GM12878 (cell line): ENCODE measurements around the gene EVI2B. TPM values are rescaled to one million over a fixed set of nuclear protein-coding genes. Genes with fewer than 3 reads are reported as not detected.
A peak's percentile ranks its signal among the peaks of the same experiment; 100 is the strongest.

Experiments
- EP300 ChIP-seq, 2 experiments: fragments of 150-350 bp in 1 of 2; IDR thresholded peaks; 2 replicates each; pipeline ENCODE4 v1.6.1; 2011 to 2012; ENCODE audit warnings: low read depth in 2 of 2, low read length in 2 of 2, borderline replicate concordance in 1 of 2, improper control_type of control experiment in 1 of 2, inconsistent platforms in 1 of 2; ENCODE audit not compliant: control insufficient read depth in 1 of 2
- FOXM1 ChIP-seq: IDR thresholded peaks from 2 replicates; pipeline ENCODE4 v1.6.1; 2012; ENCODE audit warnings: low read depth, mild to moderate bottlenecking, inconsistent platforms, low read length, moderate library complexity
- IKZF1 ChIP-seq: fragments of 450-650 bp; conservative IDR thresholded peaks from 2 replicates; pipeline ENCODE4 v1.6.1; 2017; ENCODE audit warnings: antibody characterized with exemption, mild to moderate bottlenecking
- JUNB ChIP-seq: IDR thresholded peaks from 2 replicates; pipeline ENCODE4 v1.6.1; 2016; ENCODE audit warnings: antibody characterized with exemption, mild to moderate bottlenecking
- MEF2B ChIP-seq: fragments of 450-650 bp; IDR thresholded peaks from 2 replicates; pipeline ENCODE4 v1.6.1; 2018; ENCODE audit warnings: mild to moderate bottlenecking, moderate library complexity; ENCODE audit not compliant: partially characterized antibody, poor library complexity, severe bottlenecking
- NFIC ChIP-seq: IDR thresholded peaks from 2 replicates; pipeline ENCODE4 v1.6.1; 2012; ENCODE audit warnings: low read depth, mild to moderate bottlenecking, inconsistent platforms, low read length, moderate library complexity
- NR2C2 ChIP-seq: IDR thresholded peaks from 2 replicates; pipeline ENCODE4 v1.6.1; 2011; ENCODE audit warnings: borderline replicate concordance, low read depth; ENCODE audit not compliant: control insufficient read depth, insufficient read length
- NR2F1 ChIP-seq: fragments of 450-650 bp; conservative IDR thresholded peaks from 2 replicates; pipeline ENCODE4 v1.6.1; 2017; ENCODE audit warnings: mild to moderate bottlenecking
- PML ChIP-seq: IDR thresholded peaks from 2 replicates; pipeline ENCODE4 v1.6.1; 2012; ENCODE audit warnings: low read length, inconsistent platforms
- RUNX3 ChIP-seq: IDR thresholded peaks from 2 replicates; pipeline ENCODE4 v1.6.1; 2012; ENCODE audit warnings: low read length, inconsistent platforms
- SMAD5 ChIP-seq: IDR thresholded peaks from 2 replicates; pipeline ENCODE4 v1.6.1; 2016; ENCODE audit warnings: antibody characterized with exemption, low read depth
- SUPT20H ChIP-seq: IDR thresholded peaks from 2 replicates; pipeline ENCODE4 v1.6.1; 2011; ENCODE audit warnings: low read depth, mild to moderate bottlenecking, low read length, moderate library complexity, borderline replicate concordance; ENCODE audit not compliant: control insufficient read depth
- ZNF217 ChIP-seq: fragments of 450-650 bp; IDR thresholded peaks from 2 replicates; pipeline ENCODE4 v1.6.1; 2017; ENCODE audit warnings: antibody characterized with exemption, mild to moderate bottlenecking
- polyA plus RNA-seq, 11 experiments: library from polyadenylated mRNA; depleted of rRNA in 4 of 11; unstranded in 6 of 11; stranded (reverse) in 5 of 11; fragments of >200 nt; fragmentation: Nextera tagmentation in 4 of 11; fragmentation: Illumina TruSeq in 1 of 11; extraction: Ambion mirVana in 4 of 11; extraction: Trizol in 1 of 11; gene quantifications; 1 replicate in 1 of 11; 2 replicates in 10 of 11; pipeline versions ENCODE4 v1.2.1 to v1.2.3, GENCODE V29; 2011 to 2016; ENCODE audit warnings: inconsistent platforms in 2 of 11, missing spikeins in 2 of 11, low read depth in 1 of 11
- total RNA-seq, 4 experiments: library from RNA; depleted of rRNA in 3 of 4; stranded (reverse); fragments of >200 nt in 3 of 4; fragmentation: Illumina TruSeq in 1 of 4; extraction: Trizol in 1 of 4; gene quantifications; 2 replicates each; pipeline versions ENCODE4 v1.2.1 to v1.2.3, GENCODE V29; 2013 to 2021
- TF ChIP-seq, protein P1 (sequence below): fragments of 450-650 bp; IDR thresholded peaks from 2 replicates; pipeline ENCODE4 v1.6.1; 2018; ENCODE audit warnings: mild to moderate bottlenecking, low read depth, moderate library complexity; ENCODE audit not compliant: partially characterized antibody
- TF ChIP-seq, protein P2 (sequence below): fragments of 450-650 bp; IDR thresholded peaks from 2 replicates; pipeline ENCODE4 v1.6.1; 2016; ENCODE audit warnings: mild to moderate bottlenecking
- TF ChIP-seq, protein P3 (sequence below): fragments of 450-650 bp; IDR thresholded peaks from 2 replicates; pipeline ENCODE4 v1.6.1; 2017; ENCODE audit warnings: mild to moderate bottlenecking, low read depth, inconsistent platforms; ENCODE audit not compliant: poor library complexity, severe bottlenecking
- TF ChIP-seq, protein P4 (sequence below): fragments of 450-650 bp; IDR thresholded peaks from 2 replicates; pipeline ENCODE4 v1.6.1; 2017; ENCODE audit warnings: low read depth, mild to moderate bottlenecking, moderate library complexity

The EVI2B gene
- total and polyA plus RNA-seq, 10 of the 15 experiments (the other 5 are each of a cell fraction or from before 2014, with no cell fraction given) = 26.2 to 195 (median 52.0) TPM

GRCh38 chr17:31313982-31314781 is at the start of gene EVI2B (continued):
- TF ChIP-seq, protein P1, sequence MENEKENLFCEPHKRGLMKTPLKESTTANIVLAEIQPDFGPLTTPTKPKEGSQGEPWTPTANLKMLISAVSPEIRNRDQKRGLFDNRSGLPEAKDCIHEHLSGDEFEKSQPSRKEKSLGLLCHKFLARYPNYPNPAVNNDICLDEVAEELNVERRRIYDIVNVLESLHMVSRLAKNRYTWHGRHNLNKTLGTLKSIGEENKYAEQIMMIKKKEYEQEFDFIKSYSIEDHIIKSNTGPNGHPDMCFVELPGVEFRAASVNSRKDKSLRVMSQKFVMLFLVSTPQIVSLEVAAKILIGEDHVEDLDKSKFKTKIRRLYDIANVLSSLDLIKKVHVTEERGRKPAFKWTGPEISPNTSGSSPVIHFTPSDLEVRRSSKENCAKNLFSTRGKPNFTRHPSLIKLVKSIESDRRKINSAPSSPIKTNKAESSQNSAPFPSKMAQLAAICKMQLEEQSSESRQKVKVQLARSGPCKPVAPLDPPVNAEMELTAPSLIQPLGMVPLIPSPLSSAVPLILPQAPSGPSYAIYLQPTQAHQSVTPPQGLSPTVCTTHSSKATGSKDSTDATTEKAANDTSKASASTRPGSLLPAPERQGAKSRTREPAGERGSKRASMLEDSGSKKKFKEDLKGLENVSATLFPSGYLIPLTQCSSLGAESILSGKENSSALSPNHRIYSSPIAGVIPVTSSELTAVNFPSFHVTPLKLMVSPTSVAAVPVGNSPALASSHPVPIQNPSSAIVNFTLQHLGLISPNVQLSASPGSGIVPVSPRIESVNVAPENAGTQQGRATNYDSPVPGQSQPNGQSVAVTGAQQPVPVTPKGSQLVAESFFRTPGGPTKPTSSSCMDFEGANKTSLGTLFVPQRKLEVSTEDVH = no peak
- TF ChIP-seq, protein P2, sequence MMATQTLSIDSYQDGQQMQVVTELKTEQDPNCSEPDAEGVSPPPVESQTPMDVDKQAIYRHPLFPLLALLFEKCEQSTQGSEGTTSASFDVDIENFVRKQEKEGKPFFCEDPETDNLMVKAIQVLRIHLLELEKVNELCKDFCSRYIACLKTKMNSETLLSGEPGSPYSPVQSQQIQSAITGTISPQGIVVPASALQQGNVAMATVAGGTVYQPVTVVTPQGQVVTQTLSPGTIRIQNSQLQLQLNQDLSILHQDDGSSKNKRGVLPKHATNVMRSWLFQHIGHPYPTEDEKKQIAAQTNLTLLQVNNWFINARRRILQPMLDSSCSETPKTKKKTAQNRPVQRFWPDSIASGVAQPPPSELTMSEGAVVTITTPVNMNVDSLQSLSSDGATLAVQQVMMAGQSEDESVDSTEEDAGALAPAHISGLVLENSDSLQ = peak; percentile 44
- TF ChIP-seq SUPT20H = no peak
- 0 out of 2 replicates have a peak, but pooled peaks have one; percentile 8 for TF ChIP-seq NR2F1
- no peak for TF ChIP-seq SMAD5
- peak; percentile 34 for TF ChIP-seq MEF2B
- no peak for TF ChIP-seq NR2C2
- TF ChIP-seq PML = 0 out of 2 replicates have a peak, but pooled peaks have one; percentile 23
- peak; percentile 90 for TF ChIP-seq RUNX3
- 0 out of 4 replicates have a peak, but pooled peaks of 1 of the 2 experiments have one; percentile 11 for TF ChIP-seq EP300 (IDR thresholded peaks at IDR 0.05; ENCODE audit: borderline replicate concordance in 1 of 2, control insufficient read depth in 1 of 2, low read depth in 2 of 2, low read length in 2 of 2)
- 0 out of 2 replicates have a peak, but pooled peaks have one; percentile 11 for TF ChIP-seq IKZF1
- TF ChIP-seq, protein P3, sequence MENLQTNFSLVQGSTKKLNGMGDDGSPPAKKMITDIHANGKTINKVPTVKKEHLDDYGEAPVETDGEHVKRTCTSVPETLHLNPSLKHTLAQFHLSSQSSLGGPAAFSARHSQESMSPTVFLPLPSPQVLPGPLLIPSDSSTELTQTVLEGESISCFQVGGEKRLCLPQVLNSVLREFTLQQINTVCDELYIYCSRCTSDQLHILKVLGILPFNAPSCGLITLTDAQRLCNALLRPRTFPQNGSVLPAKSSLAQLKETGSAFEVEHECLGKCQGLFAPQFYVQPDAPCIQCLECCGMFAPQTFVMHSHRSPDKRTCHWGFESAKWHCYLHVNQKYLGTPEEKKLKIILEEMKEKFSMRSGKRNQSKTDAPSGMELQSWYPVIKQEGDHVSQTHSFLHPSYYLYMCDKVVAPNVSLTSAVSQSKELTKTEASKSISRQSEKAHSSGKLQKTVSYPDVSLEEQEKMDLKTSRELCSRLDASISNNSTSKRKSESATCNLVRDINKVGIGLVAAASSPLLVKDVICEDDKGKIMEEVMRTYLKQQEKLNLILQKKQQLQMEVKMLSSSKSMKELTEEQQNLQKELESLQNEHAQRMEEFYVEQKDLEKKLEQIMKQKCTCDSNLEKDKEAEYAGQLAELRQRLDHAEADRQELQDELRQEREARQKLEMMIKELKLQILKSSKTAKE = peak; percentile 25
- peak; percentile 85 for TF ChIP-seq NFIC
- peak; percentile 36; the same call in 1 of the 2 replicates for TF ChIP-seq FOXM1
- 0 out of 2 replicates have a peak, but pooled peaks have one; percentile 49 for TF ChIP-seq ZNF217
- TF ChIP-seq JUNB = peak; percentile 65
- TF ChIP-seq, protein P4, sequence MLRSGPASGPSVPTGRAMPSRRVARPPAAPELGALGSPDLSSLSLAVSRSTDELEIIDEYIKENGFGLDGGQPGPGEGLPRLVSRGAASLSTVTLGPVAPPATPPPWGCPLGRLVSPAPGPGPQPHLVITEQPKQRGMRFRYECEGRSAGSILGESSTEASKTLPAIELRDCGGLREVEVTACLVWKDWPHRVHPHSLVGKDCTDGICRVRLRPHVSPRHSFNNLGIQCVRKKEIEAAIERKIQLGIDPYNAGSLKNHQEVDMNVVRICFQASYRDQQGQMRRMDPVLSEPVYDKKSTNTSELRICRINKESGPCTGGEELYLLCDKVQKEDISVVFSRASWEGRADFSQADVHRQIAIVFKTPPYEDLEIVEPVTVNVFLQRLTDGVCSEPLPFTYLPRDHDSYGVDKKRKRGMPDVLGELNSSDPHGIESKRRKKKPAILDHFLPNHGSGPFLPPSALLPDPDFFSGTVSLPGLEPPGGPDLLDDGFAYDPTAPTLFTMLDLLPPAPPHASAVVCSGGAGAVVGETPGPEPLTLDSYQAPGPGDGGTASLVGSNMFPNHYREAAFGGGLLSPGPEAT = peak; percentile 51; the same call in 1 of the 2 replicates
